ENCODE data around the gene THEMIS2. TPM values are rescaled to one million over a fixed set of nuclear protein-coding genes. Genes with fewer than 3 reads are reported as not detected.

THEMIS2 gene
- total RNA-seq, 1 experiment from 2014 or later = 5.7 TPM

DNA sequence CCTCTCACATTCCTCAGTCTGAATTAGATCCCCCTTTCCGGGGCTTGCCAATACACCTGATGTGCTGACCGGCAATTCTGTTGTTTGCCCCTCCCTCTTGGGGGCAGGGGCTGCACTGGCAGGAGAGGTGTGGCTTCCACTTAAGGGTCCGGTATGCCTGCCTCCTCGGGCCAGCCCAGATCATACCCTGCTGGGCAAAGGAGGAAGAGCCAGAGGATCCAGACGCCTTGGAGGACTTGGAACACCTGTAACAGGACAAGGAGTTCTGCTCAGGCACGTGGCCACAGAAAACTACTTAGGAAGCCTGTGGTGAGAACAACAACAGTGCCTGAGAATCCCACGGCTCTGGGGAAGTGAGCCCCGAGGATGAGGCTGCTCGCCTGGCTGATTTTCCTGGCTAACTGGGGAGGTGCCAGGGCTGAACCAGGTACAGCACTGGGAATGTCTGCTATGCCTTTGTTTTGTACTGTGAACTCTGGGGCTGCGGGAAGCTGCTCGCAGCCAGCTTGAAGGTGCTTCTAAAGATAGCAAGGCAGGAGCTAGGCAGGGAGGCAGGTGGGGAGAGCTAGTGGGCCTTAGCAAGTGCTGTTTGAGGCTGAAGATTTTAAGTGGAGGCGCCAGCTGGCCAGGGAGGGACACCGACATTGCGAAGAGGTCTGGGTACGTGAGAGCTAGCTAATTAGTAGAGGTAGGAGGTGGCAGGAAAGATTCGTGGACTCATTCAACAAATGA, 62.6 kb downstream of the THEMIS2 start, which contains the start of gene SMPDL3B:
Gene SMPDL3B, plus strand, starts transcription at position 183 of the 732 bp plus-strand sequence. Its CDS starts 184 bp downstream, at position 367.
- BruUV-seq (replicated peaks) = TSS peak; percentile 85
- Histone ChIP-seq H3F3A (ENCODE audit: low read length, unreplicated experiment) (no peaks in the 10 kb centered on the region), H3K4me3 (ENCODE audit: low read length) (peak within 1 kb of the TSS; percentile 79), H3K79me2 (ENCODE audit: low read length) (no peaks in the 10 kb centered on the region), H3K27me3 (ENCODE audit: low read length) (no peaks in the 10 kb centered on the region), H3K9me2 (replicated peaks; ENCODE audit: low read length) (no peaks in the 10 kb centered on the region), H3K9ac (ENCODE audit: low read length) (peak within 1 kb of the TSS; percentile 55), H3K4me2 (ENCODE audit: low read length) (peak within 1 kb of the TSS; percentile 92), H2AFZ (ENCODE audit: low read length) (peak within 1 kb of the TSS; percentile 75), H3K27ac (ENCODE audit: low read length) (no peak within 1 kb of the TSS), H4K20me1 (ENCODE audit: low read length) (no peaks in the 10 kb centered on the region), H3K36me3 (ENCODE audit: low read depth, low read length) (no peaks in the 10 kb centered on the region), H3K4me1 (ENCODE audit: insufficient read depth, low read length) (peaks cover 8% of the 10 kb centered on the region; the same call in 1 of the 2 replicates), H3K9me3 (ENCODE audit: low read length) (no peaks in the 10 kb centered on the region)
- ATAC-seq (peak; percentile 100), DNase-seq (peak; percentile 90)
- intact Hi-C loops (cut with micrococcal nuclease) = loop anchor here (1.0 to 2.0 kb wide), 2 partner anchors 24 to 44 kb away; partner anchors contain the start of gene XKR8
- TF ChIP-seq CTCF (conservative IDR thresholded peaks at IDR 0.05; ENCODE audit: low read depth, low read length) = peak; percentile 31
- no peak for TF ChIP-seq EZH2 (IDR thresholded peaks at IDR 0.05; ENCODE audit: low read length, unreplicated experiment)
- TF ChIP-seq EZH2phosphoT487 (IDR thresholded peaks at IDR 0.05; ENCODE audit: borderline replicate concordance, low read length) = no peak
- ChIA-PET CTCF (no interaction called here), POLR2A (ENCODE audit: unreplicated experiment) (interaction anchor here (0.6 kb wide), 1 partner anchor 37 kb away, joined by 3 read pairs; no protein-coding TSS in a partner anchor)

GRCh38 chr1:27935721-27936120, 63.4 kb downstream of the THEMIS2 start:
- H3K4me2 ChIP-seq (ENCODE audit: low read length) = peak overlapping the region; percentile 92
- H3K9me2 ChIP-seq (replicated peaks; ENCODE audit: low read length) = no peaks in the 10 kb centered on the region
- no TSS peak for BruUV-seq (replicated peaks)
- no peak overlapping the region for H3K27ac ChIP-seq (ENCODE audit: low read length)
- TF ChIP-seq CTCF (conservative IDR thresholded peaks at IDR 0.05; ENCODE audit: low read depth, low read length) (no peak), EZH2phosphoT487 (IDR thresholded peaks at IDR 0.05; ENCODE audit: borderline replicate concordance, low read length) (no peak), EZH2 (IDR thresholded peaks at IDR 0.05; ENCODE audit: low read length, unreplicated experiment) (no peak)
- ATAC-seq (peak; percentile 7; the same call in 1 of the 2 replicates), DNase-seq (no peak)
- no peaks in the 10 kb centered on the region for H3K27me3 ChIP-seq (ENCODE audit: low read length)
- peak overlapping the region; percentile 55 for H3K9ac ChIP-seq (ENCODE audit: low read length)
- no peaks in the 10 kb centered on the region for H3F3A ChIP-seq (ENCODE audit: low read length, unreplicated experiment)
- intact Hi-C loops (cut with micrococcal nuclease) = loop anchor here (1.0 to 2.0 kb wide), 2 partner anchors 24 to 43 kb away; partner anchors contain the start of gene XKR8
- H4K20me1 ChIP-seq (ENCODE audit: low read length) = no peaks in the 10 kb centered on the region
- H3K4me1 ChIP-seq (ENCODE audit: insufficient read depth, low read length) = peaks cover 8% of the 10 kb centered on the region; the same call in 1 of the 2 replicates
- peak overlapping the region; percentile 75 for H2AFZ ChIP-seq (ENCODE audit: low read length)
- ChIA-PET POLR2A (ENCODE audit: unreplicated experiment) (interaction anchor here (0.6 kb wide), 1 partner anchor 37 kb away, joined by 3 read pairs; no protein-coding TSS in a partner anchor), CTCF (interaction anchor here (0.6 kb wide), 1 partner anchor 44 kb away, joined by 6 read pairs; no protein-coding TSS in a partner anchor)
- no peaks in the 10 kb centered on the region for H3K79me2 ChIP-seq (ENCODE audit: low read length)
- H3K9me3 ChIP-seq (ENCODE audit: low read length) = no peaks in the 10 kb centered on the region
- peak overlapping the region; percentile 79 for H3K4me3 ChIP-seq (ENCODE audit: low read length)
- no peaks in the 10 kb centered on the region for H3K36me3 ChIP-seq (ENCODE audit: low read depth, low read length)

Other genes with a start within 250 kb of the THEMIS2 start
- gene FGR, start 237.4 kb upstream of the THEMIS2 start, total RNA-seq (2014; rRNA removed) = not detected in 2 replicates
- gene IFI6, start 200.4 kb upstream of the THEMIS2 start, total RNA-seq (2014; rRNA removed) = 15.7 and 16.5 TPM in 2 replicates
- gene FAM76A, start 146.6 kb upstream of the THEMIS2 start, total RNA-seq (2014; rRNA removed) = 9.6 and 9.9 TPM in 2 replicates
- gene STX12, start 99.3 kb upstream of the THEMIS2 start, total RNA-seq (2014; rRNA removed) = 18.6 and 28.5 TPM in 2 replicates
- 65.7 and 85.0 TPM in 2 replicates for gene PPP1R8, start 41.8 kb upstream of the THEMIS2 start, total RNA-seq (2014; rRNA removed)
- 139 and 171 TPM in 2 replicates for gene RPA2, start 42.0 kb downstream of the THEMIS2 start, total RNA-seq (2014; rRNA removed)
- 19.6 and 25.7 TPM in 2 replicates for gene SMPDL3B, start 62.5 kb downstream of the THEMIS2 start, total RNA-seq (2014; rRNA removed)
- gene XKR8, start 87.4 kb downstream of the THEMIS2 start, total RNA-seq (2014; rRNA removed) = 6.9 and 8.2 TPM in 2 replicates
- gene EYA3, start 216.1 kb downstream of the THEMIS2 start, total RNA-seq (2014; rRNA removed) = 17.1 and 17.3 TPM in 2 replicates

Data from PC-3 (cell line).